ENCODE data around the gene MKLN1. TPM values are rescaled to one million over a fixed set of nuclear protein-coding genes. Genes with fewer than 3 reads are reported as not detected.

The MKLN1 gene
- total and polyA plus RNA-seq, 5 donors from 2014 or later: 24.5 to 58.9 (median 34.8) TPM

- H3K27me3 Mint-ChIP-seq: peaks cover 7% of the 10 kb centered on the region
- Histone ChIP-seq H3K4me3 (ENCODE audit: low read depth, low read length) (no peak overlapping the region), H3K27me3 (ENCODE audit: control insufficient read depth, insufficient read depth, low read length) (no peaks in the 10 kb centered on the region), H3K4me1 (ENCODE audit: control insufficient read depth, insufficient read depth, low read length, poor library complexity, severe bottlenecking) (no peaks in the 10 kb centered on the region), H3K36me3 (ENCODE audit: control insufficient read depth, insufficient read depth, low read length) (no peaks in the 10 kb centered on the region), H3K27ac (ENCODE audit: insufficient read depth, low read length, poor library complexity, severe bottlenecking) (no peak overlapping the region), H3K9me3 (ENCODE audit: control insufficient read depth in 2 of 2, low read length in 2 of 2) (no peaks in the 10 kb centered on the region)
- no peaks in the 10 kb centered on the region for H3K36me3 Mint-ChIP-seq
- ATAC-seq (ENCODE audit: low read depth in 2 of 2) (no peak), DNase-seq (no peak)
- no peak overlapping the region for H3K4me3 Mint-ChIP-seq
- peaks cover 0 to 1% (median 0%) of the 10 kb centered on the region in 7 donors for H3K9me3 Mint-ChIP-seq
- H3K4me1 Mint-ChIP-seq: no peaks in the 10 kb centered on the region
- no peak overlapping the region for H3K27ac Mint-ChIP-seq
Observed at GRCh38 chr7:131530137-131530536, 202.5 kb downstream of the MKLN1 start.

- Mint-ChIP-seq H3K4me1 (no peaks in the 10 kb centered on the region), H3K27ac (no peak overlapping the region), H3K9me3 (peaks cover 0 to 1% (median 0%) of the 10 kb centered on the region in 7 donors), H3K36me3 (no peaks in the 10 kb centered on the region), H3K27me3 (peaks cover under 1% of the 10 kb centered on the region), H3K4me3 (no peak overlapping the region)
- no peak overlapping the region for H3K4me3 ChIP-seq (ENCODE audit: low read depth, low read length)
- no peaks in the 10 kb centered on the region for H3K36me3 ChIP-seq (ENCODE audit: control insufficient read depth, insufficient read depth, low read length)
- no peaks in the 10 kb centered on the region for H3K4me1 ChIP-seq (ENCODE audit: control insufficient read depth, insufficient read depth, low read length, poor library complexity, severe bottlenecking)
- ATAC-seq (ENCODE audit: low read depth in 2 of 2): no peak
- no peaks in the 10 kb centered on the region for H3K27me3 ChIP-seq (ENCODE audit: control insufficient read depth, insufficient read depth, low read length)
- no peak for DNase-seq
- no peaks in the 10 kb centered on the region for H3K9me3 ChIP-seq (ENCODE audit: control insufficient read depth in 2 of 2, low read length in 2 of 2)
- H3K27ac ChIP-seq (ENCODE audit: insufficient read depth, low read length, poor library complexity, severe bottlenecking): no peak overlapping the region
Observed at GRCh38 chr7:131532570-131533091, 205.0 kb downstream of the MKLN1 start.

GRCh38 chr7:131533151-131533559 is 205.5 kb downstream of the MKLN1 start:
- no peaks in the 10 kb centered on the region for H3K4me1 Mint-ChIP-seq
- H3K27me3 Mint-ChIP-seq: no peaks in the 10 kb centered on the region
- no peaks in the 10 kb centered on the region for H3K36me3 Mint-ChIP-seq
- Histone ChIP-seq H3K27me3 (ENCODE audit: control insufficient read depth, insufficient read depth, low read length) (no peaks in the 10 kb centered on the region), H3K9me3 (ENCODE audit: control insufficient read depth in 2 of 2, low read length in 2 of 2) (no peaks in the 10 kb centered on the region), H3K4me3 (ENCODE audit: low read depth, low read length) (no peak overlapping the region), H3K27ac (ENCODE audit: insufficient read depth, low read length, poor library complexity, severe bottlenecking) (no peak overlapping the region), H3K36me3 (ENCODE audit: control insufficient read depth, insufficient read depth, low read length) (no peaks in the 10 kb centered on the region), H3K4me1 (ENCODE audit: control insufficient read depth, insufficient read depth, low read length, poor library complexity, severe bottlenecking) (no peaks in the 10 kb centered on the region)
- peaks cover 0 to 1% (median 0%) of the 10 kb centered on the region in 7 donors for H3K9me3 Mint-ChIP-seq
- ATAC-seq (ENCODE audit: low read depth in 2 of 2) (no peak), DNase-seq (no peak)
- H3K4me3 Mint-ChIP-seq: no peak overlapping the region
- H3K27ac Mint-ChIP-seq: no peak overlapping the region

DNA sequence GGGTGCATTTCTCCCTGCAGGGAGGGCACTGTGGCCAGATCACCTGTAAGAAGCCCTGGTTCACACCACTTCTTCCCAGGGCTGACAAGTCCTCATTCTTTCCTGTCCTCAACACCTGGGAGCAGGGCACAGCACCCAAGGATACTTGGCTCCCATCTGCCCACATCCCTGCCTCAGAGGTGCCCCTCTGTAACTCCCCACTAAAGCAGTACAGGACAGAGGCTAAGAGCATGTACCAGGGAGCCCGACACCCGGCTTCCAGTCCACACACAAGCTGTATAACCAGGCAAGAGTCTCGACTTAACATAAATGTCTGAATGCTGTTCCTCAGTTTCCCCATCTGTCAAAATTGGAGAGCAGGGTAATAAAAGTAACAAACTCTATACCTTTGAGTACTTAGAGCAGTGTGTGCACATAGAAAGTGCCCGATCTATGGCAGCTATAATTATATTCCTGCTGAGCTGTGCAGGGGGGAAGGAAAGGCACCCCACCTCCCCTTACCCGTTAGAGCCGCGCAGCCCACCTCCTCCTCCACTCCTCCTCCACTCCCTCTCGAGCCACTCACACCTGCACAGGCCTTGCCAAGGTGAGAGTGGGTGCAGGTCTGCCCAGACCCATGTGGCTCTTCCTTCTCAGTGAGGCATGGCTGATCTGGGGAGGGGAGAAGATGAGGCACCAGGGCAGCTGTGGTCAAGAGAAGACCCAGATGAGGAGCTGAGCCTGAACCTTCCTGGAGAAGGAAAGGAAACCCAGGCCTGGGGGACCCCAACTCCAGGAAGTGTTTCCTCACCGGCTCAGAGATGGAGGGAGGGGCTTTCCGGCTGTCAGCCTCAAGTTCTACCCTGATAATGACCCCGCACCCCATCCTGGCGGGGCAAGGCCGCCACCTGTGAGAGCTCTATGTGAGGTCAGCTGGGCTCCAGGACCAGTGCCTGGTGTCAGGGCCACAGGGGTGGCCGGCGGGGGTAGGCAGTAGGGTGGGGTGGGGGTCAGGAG is 206.2 kb downstream of the MKLN1 start:
- Histone ChIP-seq H3K4me3 (ENCODE audit: low read depth, low read length) (no peak overlapping the region), H3K4me1 (ENCODE audit: control insufficient read depth, insufficient read depth, low read length, poor library complexity, severe bottlenecking) (no peaks in the 10 kb centered on the region), H3K27me3 (ENCODE audit: control insufficient read depth, insufficient read depth, low read length) (no peaks in the 10 kb centered on the region), H3K27ac (ENCODE audit: insufficient read depth, low read length, poor library complexity, severe bottlenecking) (no peak overlapping the region), H3K36me3 (ENCODE audit: control insufficient read depth, insufficient read depth, low read length) (no peaks in the 10 kb centered on the region), H3K9me3 (ENCODE audit: control insufficient read depth in 2 of 2, low read length in 2 of 2) (no peaks in the 10 kb centered on the region)
- Mint-ChIP-seq H3K4me1 (no peaks in the 10 kb centered on the region), H3K27ac (no peak overlapping the region), H3K27me3 (no peaks in the 10 kb centered on the region), H3K36me3 (no peaks in the 10 kb centered on the region), H3K4me3 (no peak overlapping the region), H3K9me3 (peaks cover 0 to 1% (median 0%) of the 10 kb centered on the region in 7 donors)
- ATAC-seq (ENCODE audit: low read depth in 2 of 2) (no peak), DNase-seq (no peak)

GRCh38 chr7:131536361-131536849 is 208.7 kb downstream of the MKLN1 start:
- Mint-ChIP-seq H3K9me3 (peaks cover 0 to 1% (median 0%) of the 10 kb centered on the region in 7 donors), H3K4me3 (no peak overlapping the region), H3K27ac (peak overlapping the region in 1 of 3 donors; percentile 32), H3K27me3 (no peaks in the 10 kb centered on the region), H3K4me1 (no peaks in the 10 kb centered on the region), H3K36me3 (no peaks in the 10 kb centered on the region)
- Histone ChIP-seq H3K4me3 (ENCODE audit: low read depth, low read length) (no peak overlapping the region), H3K36me3 (ENCODE audit: control insufficient read depth, insufficient read depth, low read length) (no peaks in the 10 kb centered on the region), H3K27ac (ENCODE audit: insufficient read depth, low read length, poor library complexity, severe bottlenecking) (no peak overlapping the region), H3K9me3 (ENCODE audit: control insufficient read depth in 2 of 2, low read length in 2 of 2) (no peaks in the 10 kb centered on the region), H3K27me3 (ENCODE audit: control insufficient read depth, insufficient read depth, low read length) (no peaks in the 10 kb centered on the region), H3K4me1 (ENCODE audit: control insufficient read depth, insufficient read depth, low read length, poor library complexity, severe bottlenecking) (no peaks in the 10 kb centered on the region)
- ATAC-seq (ENCODE audit: low read depth in 2 of 2) (no peak), DNase-seq (no peak)

DNA sequence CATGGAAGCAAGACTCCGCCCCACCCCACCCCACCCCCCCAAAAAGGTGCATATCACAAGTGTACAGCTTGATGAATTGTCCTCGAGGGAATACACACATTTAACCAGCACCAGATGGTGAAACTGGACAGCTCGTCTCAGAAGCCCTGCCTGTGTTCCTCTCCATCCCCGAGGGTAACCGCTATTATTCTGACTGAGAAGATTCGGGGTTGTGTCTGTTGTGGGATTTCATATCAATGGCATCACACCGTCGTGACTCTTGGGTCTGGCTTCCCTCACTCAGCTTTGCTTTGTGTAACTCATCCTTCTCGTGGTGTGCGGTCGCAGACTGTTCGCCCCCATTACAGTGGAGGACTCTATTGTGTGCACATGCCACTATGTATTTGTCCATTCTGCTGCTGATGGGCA is 209.9 kb downstream of the MKLN1 start:
- ATAC-seq (ENCODE audit: low read depth in 2 of 2) (no peak), DNase-seq (no peak)
- Histone ChIP-seq H3K36me3 (ENCODE audit: control insufficient read depth, insufficient read depth, low read length) (no peaks in the 10 kb centered on the region), H3K9me3 (ENCODE audit: control insufficient read depth in 2 of 2, low read length in 2 of 2) (no peaks in the 10 kb centered on the region), H3K27ac (ENCODE audit: insufficient read depth, low read length, poor library complexity, severe bottlenecking) (no peak overlapping the region), H3K4me3 (ENCODE audit: low read depth, low read length) (no peak overlapping the region), H3K27me3 (ENCODE audit: control insufficient read depth, insufficient read depth, low read length) (no peaks in the 10 kb centered on the region), H3K4me1 (ENCODE audit: control insufficient read depth, insufficient read depth, low read length, poor library complexity, severe bottlenecking) (no peaks in the 10 kb centered on the region)
- Mint-ChIP-seq H3K27me3 (no peaks in the 10 kb centered on the region), H3K27ac (no peak overlapping the region), H3K9me3 (peaks cover 0 to 1% (median 0%) of the 10 kb centered on the region in 7 donors), H3K4me1 (no peaks in the 10 kb centered on the region), H3K36me3 (no peaks in the 10 kb centered on the region), H3K4me3 (no peak overlapping the region)

- Mint-ChIP-seq H3K9me3 (peaks cover 0 to 1% (median 0%) of the 10 kb centered on the region in 7 donors), H3K4me3 (no peak overlapping the region), H3K36me3 (no peaks in the 10 kb centered on the region), H3K4me1 (no peaks in the 10 kb centered on the region), H3K27ac (no peak overlapping the region), H3K27me3 (no peaks in the 10 kb centered on the region)
- DNase-seq (no peak), ATAC-seq (ENCODE audit: low read depth in 2 of 2) (no peak)
- no peaks in the 10 kb centered on the region for H3K27me3 ChIP-seq (ENCODE audit: control insufficient read depth, insufficient read depth, low read length)
- no peaks in the 10 kb centered on the region for H3K36me3 ChIP-seq (ENCODE audit: control insufficient read depth, insufficient read depth, low read length)
- H3K4me1 ChIP-seq (ENCODE audit: control insufficient read depth, insufficient read depth, low read length, poor library complexity, severe bottlenecking): no peaks in the 10 kb centered on the region
- H3K27ac ChIP-seq (ENCODE audit: insufficient read depth, low read length, poor library complexity, severe bottlenecking): no peak overlapping the region
- H3K4me3 ChIP-seq (ENCODE audit: low read depth, low read length): no peak overlapping the region
- H3K9me3 ChIP-seq (ENCODE audit: control insufficient read depth in 2 of 2, low read length in 2 of 2): no peaks in the 10 kb centered on the region
Observed at GRCh38 chr7:131538071-131538812, 210.6 kb downstream of the MKLN1 start.
